Mesodermal cell (in vitro differentiated cells): ENCODE results near the gene BRD1.

Experiments
- H3K27ac ChIP-seq: 2 replicates; pipeline ENCODE4 v1.7.0; 2013; ENCODE audit warnings: mild to moderate bottlenecking, low read depth, low read length, moderate library complexity; ENCODE audit not compliant: severe bottlenecking
- H3K36me3 ChIP-seq: 2 replicates; pipeline ENCODE4 v1.7.1; 2013; ENCODE audit warnings: mild to moderate bottlenecking, low read length, moderate library complexity; ENCODE audit not compliant: control insufficient read depth, insufficient read depth
- H3K4me1 ChIP-seq: one replicate; pipeline ENCODE4 v1.7.1; 2013; ENCODE audit warnings: mild to moderate bottlenecking, low read length; ENCODE audit not compliant: insufficient read depth, control insufficient read depth, poor library complexity, severe bottlenecking
- H3K4me3 ChIP-seq: 2 replicates; pipeline ENCODE4 v1.7.0; 2013; ENCODE audit warnings: low read length, control low read depth, mild to moderate bottlenecking; ENCODE audit not compliant: insufficient read depth, poor library complexity, severe bottlenecking; ENCODE audit errors: extremely low read depth
- H3K9me3 ChIP-seq: 2 replicates; pipeline ENCODE4 v1.7.1; 2013; ENCODE audit warnings: mild to moderate bottlenecking, low read length, moderate library complexity; ENCODE audit not compliant: control insufficient read depth
- WGBS, 2 experiments: methylation state at CpG; one replicate each; pipeline ENCODE4 v1.1.5; 2013; ENCODE audit warnings: missing lambda C conversion rate in 2 of 2; ENCODE audit not compliant: insufficient coverage in 2 of 2; 5-methylcytosine and 5-hydroxymethylcytosine counted together

BRD1 gene

GRCh38 chr22:49754696-49755630, 72.7 kb downstream of the BRD1 start:
- 65 to 70% methylated on average over 14 to 18 of the region's 25 CpGs for WGBS, 2 experiments
- H3K9me3 ChIP-seq = no peaks in the 10 kb centered on the region
- no peak overlapping the region for H3K27ac ChIP-seq
- no peaks in the 10 kb centered on the region for H3K4me1 ChIP-seq
- no peaks in the 10 kb centered on the region for H3K36me3 ChIP-seq
- H3K4me3 ChIP-seq = no peak overlapping the region

GRCh38 chr22:49753961-49754695, 73.5 kb downstream of the BRD1 start:
- H3K27ac ChIP-seq = no peak overlapping the region
- no peak overlapping the region for H3K4me3 ChIP-seq
- 86 to 95% methylated on average over 13 to 17 of the region's 20 CpGs for WGBS, 2 experiments
- no peaks in the 10 kb centered on the region for H3K4me1 ChIP-seq
- H3K9me3 ChIP-seq = no peaks in the 10 kb centered on the region
- H3K36me3 ChIP-seq = no peaks in the 10 kb centered on the region

DNA sequence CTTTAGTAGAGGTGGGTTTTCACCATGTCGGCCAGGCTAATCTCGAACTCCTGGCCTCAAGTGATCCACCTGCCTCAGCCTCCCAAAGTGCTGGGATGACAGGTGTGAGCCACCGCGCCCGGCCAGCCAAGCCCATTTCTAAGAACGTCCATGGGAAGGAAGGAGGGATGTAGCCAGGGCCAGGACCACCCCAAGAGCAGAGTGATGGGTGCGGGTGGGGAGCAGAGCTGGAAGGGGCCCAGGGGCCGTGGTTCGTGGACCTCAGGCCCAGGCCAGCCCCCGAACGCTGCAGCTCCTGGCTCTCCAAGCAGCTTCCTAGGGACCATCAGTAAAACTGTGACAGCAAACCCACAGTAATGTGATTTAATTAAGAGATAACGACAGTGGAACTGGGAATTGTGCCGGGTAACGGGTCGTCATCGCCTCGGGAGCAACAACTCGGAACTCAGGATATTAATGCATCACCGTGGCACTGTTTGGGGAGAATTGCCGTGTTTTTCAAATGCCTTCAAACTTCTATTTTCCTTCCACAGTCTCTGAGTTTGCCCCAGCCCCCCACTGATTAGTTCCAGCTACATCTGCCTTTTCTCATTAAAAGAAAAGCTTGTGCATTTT, 74.3 kb downstream of the BRD1 start:
- H3K9me3 ChIP-seq = no peaks in the 10 kb centered on the region
- H3K4me3 ChIP-seq = no peak overlapping the region
- WGBS, 2 experiments = 92 to 94% methylated on average over 17 to 19 of the region's 20 CpGs
- H3K27ac ChIP-seq = no peak overlapping the region
- no peaks in the 10 kb centered on the region for H3K4me1 ChIP-seq
- no peaks in the 10 kb centered on the region for H3K36me3 ChIP-seq

DNA sequence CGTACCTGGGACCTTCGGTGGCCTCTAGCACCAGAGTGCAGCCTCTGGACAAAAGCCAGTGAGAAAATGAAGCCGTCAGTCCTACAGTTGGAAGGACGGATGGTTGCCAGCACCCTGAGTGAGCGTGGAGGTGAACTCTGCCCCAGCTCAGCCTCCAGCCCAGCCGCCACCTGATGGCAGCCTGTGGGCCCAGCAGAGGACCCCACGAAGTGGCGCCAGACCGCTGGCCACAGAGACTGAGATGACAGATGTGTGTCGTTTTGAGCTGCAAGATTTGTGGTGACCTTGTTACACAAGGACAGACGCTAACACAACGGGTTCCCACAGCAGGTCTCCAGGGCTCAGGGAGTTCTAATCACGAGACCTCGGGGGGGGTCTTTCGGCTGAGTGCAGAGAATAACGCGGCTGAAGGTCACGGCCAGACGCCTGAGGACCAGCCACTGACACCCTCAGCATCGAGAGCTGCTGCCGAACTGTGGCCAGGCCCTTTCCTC, 75.0 kb downstream of the BRD1 start:
- 87 to 88% methylated on average over 21 of the region's 21 CpGs for WGBS, 2 experiments
- Histone ChIP-seq H3K4me3 (no peak overlapping the region), H3K27ac (no peak overlapping the region), H3K4me1 (no peaks in the 10 kb centered on the region), H3K9me3 (peaks cover 3% of the 10 kb centered on the region), H3K36me3 (no peaks in the 10 kb centered on the region)

GRCh38 chr22:49751966-49752597, 75.6 kb downstream of the BRD1 start:
- H3K4me3 ChIP-seq = no peak overlapping the region
- H3K36me3 ChIP-seq = no peaks in the 10 kb centered on the region
- 84 to 88% methylated on average over 15 to 17 of the region's 17 CpGs for WGBS, 2 experiments
- H3K27ac ChIP-seq = no peak overlapping the region
- H3K9me3 ChIP-seq = peaks cover 8% of the 10 kb centered on the region
- no peaks in the 10 kb centered on the region for H3K4me1 ChIP-seq

DNA sequence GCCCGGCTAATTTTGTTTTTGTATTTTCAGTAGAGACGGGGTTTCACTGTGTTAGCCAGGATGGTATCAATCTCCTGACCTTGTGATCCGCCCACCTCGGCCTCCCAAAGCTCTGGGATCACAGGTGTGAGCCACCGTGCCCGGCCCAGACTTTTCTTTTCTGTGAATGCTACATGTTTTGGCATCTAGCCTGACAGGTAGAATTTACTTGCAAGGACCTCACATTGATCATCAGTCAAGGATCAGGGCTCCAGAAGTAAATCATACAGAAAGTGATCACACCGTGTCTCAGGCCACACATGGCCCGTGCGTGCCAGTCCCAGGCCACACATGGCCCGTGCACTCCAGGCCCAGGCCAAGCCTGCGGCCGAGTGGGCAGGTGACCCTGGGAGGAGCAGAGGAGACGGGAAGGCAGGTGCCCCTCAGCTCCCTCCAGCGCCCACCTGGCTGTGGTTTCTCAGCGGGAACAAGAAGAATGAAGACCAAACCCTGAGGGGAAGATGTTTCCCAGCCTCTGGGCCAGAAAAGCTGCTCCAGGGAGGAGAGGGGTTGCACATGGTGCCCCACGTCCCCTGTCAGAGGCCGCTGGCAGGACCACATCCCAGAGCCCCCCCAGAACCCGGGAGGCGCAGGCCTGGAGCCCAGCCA, 76.2 kb downstream of the BRD1 start:
- Histone ChIP-seq H3K4me1 (no peaks in the 10 kb centered on the region), H3K9me3 (peaks cover 11% of the 10 kb centered on the region), H3K36me3 (no peaks in the 10 kb centered on the region), H3K27ac (no peak overlapping the region), H3K4me3 (no peak overlapping the region)
- 85 to 91% methylated on average over 17 to 19 of the region's 19 CpGs for WGBS, 2 experiments

GRCh38 chr22:49749885-49750510, 77.7 kb downstream of the BRD1 start:
- 90 to 92% methylated on average over 17 to 24 of the region's 24 CpGs for WGBS, 2 experiments
- Histone ChIP-seq H3K36me3 (no peaks in the 10 kb centered on the region), H3K4me1 (no peaks in the 10 kb centered on the region), H3K4me3 (no peak overlapping the region), H3K9me3 (peaks cover 20% of the 10 kb centered on the region), H3K27ac (no peak overlapping the region)

DNA sequence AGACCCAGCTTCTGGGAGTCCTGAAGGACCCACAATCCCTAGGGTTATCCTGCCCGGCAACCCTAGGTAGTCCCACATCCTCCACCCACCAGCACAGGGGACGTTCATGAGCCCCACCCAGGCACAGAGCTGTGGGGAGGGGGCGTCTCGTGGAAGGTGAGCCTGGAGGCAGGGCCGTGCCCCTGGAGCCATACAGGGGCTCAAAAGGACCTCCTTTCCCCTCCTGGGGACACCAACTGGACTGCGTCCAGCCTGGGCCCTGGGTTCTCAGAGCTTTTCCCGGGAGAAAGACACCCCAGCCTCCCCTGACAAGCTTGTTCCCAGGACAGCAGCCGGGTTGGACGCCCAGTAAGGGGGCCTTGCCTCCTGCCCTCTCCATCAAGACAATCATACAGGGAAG, 78.4 kb downstream of the BRD1 start:
- no peaks in the 10 kb centered on the region for H3K36me3 ChIP-seq
- peaks cover 24% of the 10 kb centered on the region for H3K9me3 ChIP-seq
- no peaks in the 10 kb centered on the region for H3K4me1 ChIP-seq
- WGBS, 2 experiments = 75 to 90% methylated on average over 2 to 3 of the region's 9 CpGs
- no peak overlapping the region for H3K4me3 ChIP-seq
- no peak overlapping the region for H3K27ac ChIP-seq

GRCh38 chr22:49748514-49748913, 79.2 kb downstream of the BRD1 start:
- H3K4me3 ChIP-seq = no peak overlapping the region

More at GRCh38 chr22:49748514-49748913, 79.2 kb downstream of the BRD1 start:
- Histone ChIP-seq H3K4me1 (no peaks in the 10 kb centered on the region), H3K27ac (no peak overlapping the region), H3K9me3 (peaks cover 24% of the 10 kb centered on the region), H3K36me3 (no peaks in the 10 kb centered on the region)
- WGBS, 2 experiments = 60 to 87% methylated on average over 1 to 3 of the region's 5 CpGs
